HG02588 (cell line): Measurements from ENCODE around the gene ALAS2.
A peak's percentile ranks its signal among the peaks of the same experiment; 100 is the strongest.
"Not testable (repeated sequence)": the region's sequence is repeated elsewhere in the genome, so short reads cannot be mapped to it uniquely, and the experiment has no call there.

Experiments
- ATAC-seq: cut with Tn5 transposase; IDR thresholded peaks from one replicate; pipeline ENCODE4 v1.9.1; 2021; ENCODE audit warnings: mild to moderate bottlenecking, moderate library complexity; ENCODE audit not compliant: unreplicated experiment

Gene ALAS2

DNA sequence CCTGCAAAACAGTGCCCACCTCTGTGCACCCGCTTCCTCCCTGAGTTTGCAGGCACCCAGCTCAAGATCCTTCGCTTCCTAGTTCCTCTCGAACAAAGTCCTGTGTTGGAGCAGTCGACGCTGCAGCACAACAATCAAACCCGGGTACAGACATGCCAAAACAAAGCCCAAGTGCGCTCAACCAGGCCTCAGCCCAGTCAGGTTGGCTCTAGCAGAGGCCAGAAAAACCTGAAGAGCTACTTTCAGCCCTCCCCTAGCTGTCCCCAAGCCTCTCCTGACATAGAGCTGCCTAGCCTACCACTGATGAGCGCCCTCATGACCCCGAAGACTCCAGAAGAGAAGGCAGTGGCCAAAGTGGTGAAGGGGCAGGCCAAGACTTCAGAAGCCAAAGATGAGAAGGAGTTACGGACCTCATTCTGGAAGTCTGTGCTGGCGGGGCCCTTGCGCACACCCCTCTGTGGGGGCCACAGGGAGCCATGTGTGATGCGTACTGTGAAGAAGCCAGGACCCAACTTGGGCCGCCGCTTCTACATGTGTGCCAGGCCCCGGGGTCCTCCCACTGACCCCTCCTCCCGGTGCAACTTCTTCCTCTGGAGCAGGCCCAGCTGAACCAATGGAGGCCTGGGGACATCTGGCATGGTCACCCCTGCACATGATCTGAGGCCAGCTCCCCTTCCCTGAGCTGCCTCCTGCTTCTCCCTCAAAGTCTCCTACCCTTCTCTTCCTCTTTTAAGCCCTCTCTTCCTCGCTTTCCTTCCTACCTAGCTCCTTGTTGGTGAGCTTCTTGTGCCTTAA is 23.8 kb downstream of the ALAS2 start:
- ATAC-seq: no peak

DNA sequence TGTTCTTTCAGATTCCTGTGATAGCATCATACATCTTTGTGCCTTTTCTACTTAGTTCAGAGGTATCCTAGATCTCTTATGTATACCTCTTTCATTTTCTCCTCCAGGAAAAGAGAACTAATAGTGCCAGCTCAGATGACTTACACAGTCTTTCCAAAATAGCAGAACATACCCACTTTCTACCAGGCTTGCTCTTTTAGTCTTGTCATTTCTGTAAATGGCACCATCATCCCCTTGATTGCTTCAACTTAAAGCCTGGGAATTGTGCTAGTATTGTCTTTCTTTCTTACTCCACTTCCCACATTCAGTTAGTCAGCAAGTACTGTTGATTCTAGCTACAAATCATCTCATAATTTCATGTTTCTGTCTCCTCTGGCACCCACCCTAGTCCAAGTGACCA is 25.5 kb downstream of the ALAS2 start:
- no peak for ATAC-seq

DNA sequence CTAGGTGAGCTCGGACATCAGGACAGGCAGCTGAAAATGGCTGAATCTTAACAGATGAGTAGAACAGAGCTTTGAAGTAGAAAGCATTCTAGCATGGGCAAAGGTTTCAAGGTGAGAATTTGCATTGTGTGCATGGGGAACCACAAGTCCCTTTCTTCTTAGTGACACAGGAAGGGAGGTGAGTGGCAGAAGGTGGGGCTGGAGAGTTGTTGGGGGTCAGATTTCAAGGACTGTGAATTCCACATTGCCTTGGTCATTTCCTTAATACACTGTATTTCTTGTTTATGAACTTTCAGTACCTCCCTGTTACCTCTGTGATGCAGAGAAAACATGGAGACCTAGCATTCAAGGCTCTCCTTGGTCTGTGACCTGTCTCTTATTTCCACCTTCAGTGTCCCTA is 26.5 kb downstream of the ALAS2 start:
- ATAC-seq: no peak

DNA sequence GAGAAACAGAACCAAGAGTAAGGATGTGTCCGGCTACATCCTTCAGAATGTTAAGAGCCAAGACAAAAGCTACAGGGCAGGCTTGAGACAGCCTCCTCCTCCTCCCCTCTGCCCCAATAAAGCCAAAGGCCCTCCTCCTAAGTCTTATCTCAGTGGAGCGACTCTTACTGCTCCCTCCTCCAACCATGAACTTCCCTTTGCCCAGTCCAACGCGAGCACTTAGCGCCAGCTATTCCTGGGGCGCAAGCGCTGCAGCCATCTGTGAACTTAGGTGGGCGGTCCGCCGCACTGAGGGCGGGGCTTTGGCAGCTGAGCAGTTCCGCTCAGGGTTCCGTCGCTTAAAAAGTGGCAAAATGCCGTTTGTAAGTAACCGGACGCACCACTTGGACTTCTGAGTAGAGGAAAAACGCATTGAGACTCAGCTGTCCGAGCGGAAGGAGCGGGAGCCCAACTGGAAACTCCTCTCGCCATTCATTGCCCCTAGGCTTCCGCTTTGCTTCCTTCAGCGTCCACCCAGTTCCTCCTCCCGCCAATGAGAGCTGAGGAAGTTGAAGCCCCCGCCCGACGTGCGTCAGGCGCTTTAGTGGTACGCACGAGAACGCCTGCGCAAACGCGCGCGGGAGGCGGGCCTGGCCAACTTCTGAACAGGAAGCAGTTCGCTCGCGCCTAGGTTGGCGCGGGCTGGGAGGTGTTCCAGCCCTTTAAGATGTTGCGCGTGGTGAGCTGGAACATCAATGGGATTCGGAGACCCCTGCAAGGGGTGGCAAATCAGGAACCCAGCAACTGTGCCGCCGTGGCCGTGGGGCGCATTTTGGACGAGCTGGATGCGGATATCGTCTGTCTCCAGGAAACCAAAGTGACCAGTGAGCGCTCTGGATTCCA is 30.8 kb downstream of the ALAS2 start, which contains the start of gene APEX2:
TSS of gene APEX2 (plus strand) at position 647 of the 882 bp plus-strand sequence. CDS start at position 707, 60 bp downstream.
- ATAC-seq: peak; percentile 92

DNA sequence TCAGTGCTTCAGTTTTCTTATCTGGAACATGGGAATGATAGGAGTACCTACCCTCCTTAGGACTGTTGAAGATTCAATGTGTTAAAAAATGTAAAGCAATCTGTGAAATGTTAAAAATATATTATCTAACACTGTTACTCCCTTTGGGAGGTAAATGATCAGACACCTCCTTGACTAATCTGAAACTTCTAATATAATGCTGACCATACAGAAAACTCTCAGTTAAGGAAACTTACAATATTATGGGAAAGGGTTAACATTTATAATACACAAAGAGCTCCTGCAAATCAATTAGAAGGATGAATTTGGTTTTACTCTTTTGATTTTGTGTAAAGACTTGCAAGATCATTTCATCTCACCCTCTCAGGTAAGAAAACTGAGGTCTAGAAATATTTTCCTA is 35.2 kb downstream of the ALAS2 start:
- ATAC-seq: no peak

DNA sequence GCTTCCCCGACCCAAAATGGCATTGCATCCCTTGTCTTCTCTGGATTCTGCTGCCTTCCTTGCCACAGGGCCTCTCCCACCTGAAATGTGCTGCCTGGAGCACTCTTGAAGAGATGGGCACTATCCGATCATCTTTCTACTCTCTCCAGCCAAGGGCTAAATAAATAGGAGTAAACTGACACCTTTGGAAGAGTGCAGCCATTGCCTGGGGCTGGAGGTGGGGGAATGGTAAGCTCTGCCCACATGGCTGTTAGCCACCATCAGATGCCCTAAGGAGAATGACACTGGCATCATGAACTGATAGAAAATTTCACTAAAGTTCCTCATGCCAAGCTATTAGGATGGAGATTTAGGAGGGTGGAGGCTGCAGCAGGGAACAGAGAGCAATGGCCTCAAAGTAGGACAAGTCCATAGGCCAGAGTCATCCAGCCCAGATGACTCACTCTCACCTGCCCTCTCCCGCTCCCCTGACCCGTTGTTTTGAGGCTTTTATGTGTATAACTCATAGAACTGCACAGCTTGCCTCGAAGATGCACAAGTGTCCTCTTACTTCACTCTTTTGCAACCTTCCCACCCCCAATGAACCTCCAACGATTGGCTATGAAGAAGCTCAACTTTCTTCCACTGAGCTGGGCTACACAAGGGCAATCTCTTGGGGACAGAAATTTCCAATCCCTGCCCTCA is 36.0 kb downstream of the ALAS2 start:
- no peak for ATAC-seq

DNA sequence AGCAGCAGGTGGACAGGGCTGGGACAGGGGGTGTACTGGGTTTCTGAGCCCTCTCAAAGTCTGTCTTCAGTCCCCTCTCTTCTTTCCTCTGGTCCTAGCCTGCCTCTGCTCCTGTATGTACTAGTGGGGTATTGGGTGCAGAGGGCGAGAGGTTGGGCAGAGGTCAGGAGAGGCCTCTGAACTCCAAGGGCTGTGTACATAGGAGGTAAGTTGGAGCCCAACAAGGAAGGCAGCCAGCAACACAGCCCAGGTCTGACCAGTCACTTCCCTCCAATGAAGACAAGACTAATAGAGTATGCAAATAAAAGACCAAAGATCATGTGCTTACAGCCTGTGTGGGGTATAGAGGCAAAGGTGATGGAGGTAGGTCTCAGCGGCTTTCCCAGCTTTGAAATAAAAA is 36.7 kb downstream of the ALAS2 start, which contains the start of gene PFKFB1:
TSS of gene PFKFB1 (minus strand) at position 90 of the 400 bp plus-strand sequence. CDS start 181 bp downstream, outside the sequence.
- no peak for ATAC-seq

DNA sequence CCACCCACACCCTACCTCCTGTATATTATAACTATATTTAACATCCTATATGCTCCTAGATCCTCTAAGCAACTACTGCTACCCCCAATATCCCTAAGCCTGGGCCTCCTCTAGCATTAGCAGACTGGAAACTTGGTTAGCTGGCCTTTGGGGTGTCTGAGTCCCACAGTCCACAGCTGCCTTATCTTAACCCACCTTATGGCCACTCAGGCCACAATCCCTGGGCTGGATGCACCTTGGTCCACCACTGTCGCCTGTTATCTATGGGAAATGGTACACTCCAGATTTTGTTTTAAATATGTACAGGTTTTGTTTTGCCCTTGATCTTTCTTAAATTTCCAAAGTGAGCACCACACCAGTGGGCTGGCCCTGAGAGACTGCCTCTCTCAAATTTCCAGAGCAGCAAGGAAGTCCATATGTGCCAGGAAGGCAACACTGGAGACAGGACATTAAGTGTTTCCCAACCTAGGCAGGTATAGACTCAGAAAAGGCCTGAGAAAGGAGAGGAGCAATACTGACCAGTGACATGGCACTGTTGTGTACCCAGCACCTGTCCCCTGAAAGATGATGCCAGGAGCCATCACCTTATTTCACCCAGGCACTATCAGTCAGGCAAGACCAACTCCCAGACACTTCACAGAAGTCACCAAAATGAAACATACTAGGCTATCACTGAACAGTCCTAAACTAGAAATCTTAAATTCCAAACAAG is 37.7 kb downstream of the ALAS2 start:
- no peak for ATAC-seq

DNA sequence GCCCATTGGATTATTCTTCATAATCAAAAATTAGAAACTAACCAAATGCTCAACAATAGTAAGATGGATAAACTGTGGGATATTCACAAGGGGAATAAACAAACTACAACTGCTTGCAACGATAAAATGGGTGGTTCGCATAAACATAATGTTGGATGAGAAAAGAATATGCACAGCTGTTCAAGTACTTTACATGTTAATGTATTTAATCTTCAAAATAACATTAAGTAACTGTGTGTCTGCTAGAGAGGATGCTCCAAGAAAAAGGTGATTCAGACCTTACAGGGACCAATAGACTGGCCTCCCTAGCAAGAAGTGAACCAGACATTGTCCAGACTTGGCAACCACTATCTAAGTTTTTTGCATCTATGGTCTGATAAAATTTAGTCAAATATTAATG is 39.1 kb downstream of the ALAS2 start:
- no peak for ATAC-seq

DNA sequence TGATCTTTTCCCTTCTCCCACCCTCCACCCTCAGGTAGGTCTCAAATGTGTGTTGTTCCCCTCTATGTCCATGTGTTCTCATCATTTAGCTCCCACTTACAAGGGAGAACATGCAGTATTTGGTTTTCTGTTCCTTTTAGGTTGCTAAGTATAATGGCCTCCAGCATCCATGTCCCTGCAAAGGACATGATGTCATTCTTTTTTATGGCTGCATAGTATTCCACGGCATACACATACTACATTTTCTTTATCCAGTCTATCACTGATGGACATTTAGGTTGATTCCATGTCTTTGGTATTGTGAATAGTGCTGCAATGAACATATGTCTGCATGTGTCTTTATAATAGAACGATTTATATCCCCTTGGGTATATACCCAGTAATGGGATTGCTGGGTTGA is 47.5 kb downstream of the ALAS2 start:
- not testable (repeated sequence) for ATAC-seq

DNA sequence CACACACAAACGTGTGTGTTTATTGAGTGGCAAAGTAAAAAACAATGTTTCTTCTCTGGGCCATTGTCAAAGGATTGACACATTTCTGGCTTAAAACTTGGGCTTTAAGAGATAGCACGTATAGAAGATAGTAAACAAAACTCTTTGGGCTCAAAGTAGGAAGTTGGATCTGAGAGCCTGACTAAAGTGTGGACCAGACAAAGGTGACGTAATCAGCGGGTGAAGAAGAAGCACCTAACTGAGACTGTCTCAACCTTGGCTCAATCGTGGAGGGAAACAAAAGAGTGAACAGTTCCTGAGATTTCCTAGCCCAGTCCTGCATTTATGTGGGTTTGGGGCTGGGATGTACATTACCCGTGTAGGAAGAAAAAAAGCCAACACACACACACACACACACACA is 50.4 kb downstream of the ALAS2 start:
- ATAC-seq: no peak

DNA sequence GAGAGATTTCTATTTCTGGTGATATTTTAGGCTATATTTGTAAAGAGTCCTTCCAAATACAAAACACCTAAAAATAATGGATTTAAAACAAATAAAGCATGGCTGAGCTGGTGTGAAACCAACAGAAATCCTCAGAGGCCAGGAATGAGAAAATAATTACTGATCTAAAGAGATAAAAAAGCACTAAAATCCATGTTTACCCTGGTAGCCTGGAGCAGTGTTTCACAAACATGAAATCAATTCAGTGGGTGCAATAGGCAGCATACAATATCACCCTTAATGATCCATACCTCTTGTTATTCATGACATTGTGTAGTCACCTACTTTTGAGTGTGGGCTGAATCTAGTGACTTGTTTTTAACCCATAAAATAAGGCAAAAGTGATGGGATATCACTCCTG is 51.3 kb downstream of the ALAS2 start:
- ATAC-seq: no peak

DNA sequence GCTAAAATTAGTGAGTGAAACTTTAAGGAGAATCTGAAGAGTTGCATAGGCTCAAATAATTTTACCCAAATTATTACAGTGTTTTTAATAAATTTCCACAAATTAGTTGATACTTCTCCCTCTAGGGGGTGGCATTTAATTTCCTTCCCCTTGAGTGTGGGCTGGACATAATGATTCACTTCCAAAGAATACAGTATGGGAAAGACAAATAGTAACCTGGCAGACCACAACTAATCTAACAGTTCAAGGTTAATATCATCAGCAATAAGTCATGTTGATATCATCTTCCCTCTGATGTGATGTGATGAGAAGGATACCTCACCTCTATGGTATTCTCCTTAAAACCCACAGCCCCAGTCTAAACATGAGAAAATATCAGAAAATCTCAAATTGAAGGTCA is 52.3 kb downstream of the ALAS2 start:
- no peak for ATAC-seq

DNA sequence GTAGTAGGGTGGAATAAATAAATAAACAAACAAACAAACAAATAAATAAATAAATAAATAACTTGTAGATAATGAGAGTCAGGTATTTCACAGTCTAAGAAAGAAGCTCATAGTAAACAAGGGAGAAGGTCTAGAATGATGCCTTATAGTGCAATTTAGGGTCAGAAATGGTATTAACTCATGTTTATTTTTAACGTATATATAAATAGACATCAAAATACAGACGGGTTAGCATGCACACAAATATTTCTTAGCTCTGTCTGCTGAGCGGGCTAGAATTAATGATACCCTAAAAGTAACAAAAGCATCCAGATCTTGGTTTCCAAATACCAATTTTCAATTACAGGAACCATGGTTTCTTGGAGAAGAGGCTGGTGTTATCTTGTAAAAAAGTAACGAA is 53.4 kb downstream of the ALAS2 start:
- ATAC-seq: no peak

DNA sequence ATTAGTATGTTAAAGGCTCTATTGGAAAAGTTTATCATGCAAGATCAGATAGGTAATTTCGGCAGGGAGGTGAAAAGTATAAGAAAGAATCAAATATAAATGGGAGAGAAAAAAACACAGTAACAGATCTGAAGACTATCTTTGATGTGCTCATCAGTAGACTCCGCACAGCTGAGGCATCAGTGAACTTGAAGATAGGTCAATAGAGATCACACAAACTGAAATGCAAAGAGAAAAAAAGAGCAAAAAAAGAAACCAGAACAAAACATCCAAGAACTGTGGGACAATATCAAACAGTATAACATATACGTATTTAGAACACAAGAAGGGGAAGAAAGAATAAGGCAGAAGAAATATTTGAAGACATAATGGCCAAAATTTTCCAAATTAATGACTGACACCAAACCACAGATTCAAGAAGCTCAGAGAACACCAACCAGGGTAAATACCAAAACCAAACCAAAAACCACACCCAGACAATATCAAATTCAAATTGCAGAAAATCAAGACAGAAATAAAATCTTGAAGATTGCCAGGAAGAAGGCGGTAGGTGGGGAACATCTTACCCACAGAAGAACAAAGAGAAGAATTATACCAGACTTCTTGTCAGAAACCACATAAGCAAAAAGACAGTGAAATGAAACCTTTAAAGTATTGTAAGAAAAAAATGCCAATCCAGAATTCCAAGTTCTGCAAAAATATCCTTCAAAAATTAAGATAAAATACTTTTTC is 65.8 kb downstream of the ALAS2 start:
- no peak for ATAC-seq

DNA sequence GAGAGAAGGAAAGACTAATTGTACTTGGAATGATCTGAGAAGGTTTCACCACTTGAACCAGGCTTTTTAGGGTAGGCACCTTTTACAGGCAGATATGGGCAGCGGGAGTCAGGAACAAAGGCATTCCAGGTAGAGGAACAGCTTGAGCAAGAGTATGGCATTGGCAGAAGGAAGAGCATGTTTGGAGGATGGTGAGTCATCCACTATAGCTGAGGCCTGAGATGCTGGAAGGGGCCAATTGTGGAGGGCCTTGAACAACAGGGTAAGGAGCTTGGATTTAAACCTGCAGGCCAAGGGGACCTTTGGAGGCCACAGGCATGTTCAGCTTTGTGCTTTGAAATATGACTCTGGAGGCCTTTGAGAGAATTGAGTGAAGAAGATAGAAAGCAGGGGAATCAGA is 69.0 kb downstream of the ALAS2 start:
- no peak for ATAC-seq
